ENCODE results near the gene CDH3. TPM values are rescaled to one million over a fixed set of nuclear protein-coding genes. Genes with fewer than 3 reads are reported as not detected.

The CDH3 gene
- total and polyA plus RNA-seq, 2 experiments from 2014 or later: 78.0 to 210 TPM

GRCh38 chr16:68739964-68740627 is 95.0 kb downstream of the CDH3 start:
- Histone ChIP-seq H3K4me1 (ENCODE audit: insufficient read depth) (peaks cover 49% of the 10 kb centered on the region), H3K9me2 (ENCODE audit: insufficient read depth) (no peaks in the 10 kb centered on the region), H3K79me2 (replicated peaks; ENCODE audit: insufficient read depth) (peaks cover 66% of the 10 kb centered on the region), H3K4me3 (no peak overlapping the region), H3F3A (replicated peaks; ENCODE audit: low read depth) (peaks cover 11% of the 10 kb centered on the region; the same call in 1 of the 2 replicates), H3K36me3 (ENCODE audit: insufficient read depth) (peaks cover 11% of the 10 kb centered on the region; the same call in 1 of the 2 replicates), H4K20me1 (replicated peaks; ENCODE audit: insufficient read depth) (peaks cover 21% of the 10 kb centered on the region), H3K27ac (ENCODE audit: low read depth) (no peak overlapping the region), H3K4me2 (no peak overlapping the region), H3K27me3 (ENCODE audit: insufficient read depth) (no peaks in the 10 kb centered on the region), H2AFZ (no peak overlapping the region)
- H3K27me3 Mint-ChIP-seq (ENCODE audit: insufficient read depth, low read depth, poor library complexity): peaks cover 15% of the 10 kb centered on the region
- H3K36me3 Mint-ChIP-seq (ENCODE audit: low read depth): peaks cover 32% of the 10 kb centered on the region
- DNase-seq (ENCODE audit: low spot score) (no peak), ATAC-seq (no peak)
- no peaks in the 10 kb centered on the region; the same call in 2 of the 3 replicates for H3K9me3 Mint-ChIP-seq
- H3K4me1 Mint-ChIP-seq: peaks cover 55% of the 10 kb centered on the region
- H3K4me3 Mint-ChIP-seq: peak overlapping the region; percentile 33; the same call in 1 of the 3 replicates
- H3K27ac Mint-ChIP-seq: peak overlapping the region; percentile 64; the same call in 1 of the 2 replicates
- TF ChIP-seq STAT1 (IDR thresholded peaks at IDR 0.05; ENCODE audit: unreplicated experiment) (no peak), EZH2 (IDR thresholded peaks at IDR 0.05; ENCODE audit: low read depth, unreplicated experiment) (no peak), JUNB (IDR thresholded peaks at IDR 0.05; ENCODE audit: unreplicated experiment) (no peak), CREB1 (CRISPR knock-in tag; IDR thresholded peaks at IDR 0.05; ENCODE audit: low read depth) (no peak), EZH2phosphoT487 (IDR thresholded peaks at IDR 0.05; ENCODE audit: unreplicated experiment) (no peak), NANOG (IDR thresholded peaks at IDR 0.05; ENCODE audit: borderline replicate concordance) (no peak), POLR2AphosphoS5 (IDR thresholded peaks at IDR 0.05; ENCODE audit: low read depth) (no peak), ZNF331 (CRISPR knock-in tag; IDR thresholded peaks at IDR 0.05; ENCODE audit: low read depth) (no peak), REST (IDR thresholded peaks at IDR 0.05; ENCODE audit: unreplicated experiment) (no peak)
- TF ChIP-seq, protein P1, sequence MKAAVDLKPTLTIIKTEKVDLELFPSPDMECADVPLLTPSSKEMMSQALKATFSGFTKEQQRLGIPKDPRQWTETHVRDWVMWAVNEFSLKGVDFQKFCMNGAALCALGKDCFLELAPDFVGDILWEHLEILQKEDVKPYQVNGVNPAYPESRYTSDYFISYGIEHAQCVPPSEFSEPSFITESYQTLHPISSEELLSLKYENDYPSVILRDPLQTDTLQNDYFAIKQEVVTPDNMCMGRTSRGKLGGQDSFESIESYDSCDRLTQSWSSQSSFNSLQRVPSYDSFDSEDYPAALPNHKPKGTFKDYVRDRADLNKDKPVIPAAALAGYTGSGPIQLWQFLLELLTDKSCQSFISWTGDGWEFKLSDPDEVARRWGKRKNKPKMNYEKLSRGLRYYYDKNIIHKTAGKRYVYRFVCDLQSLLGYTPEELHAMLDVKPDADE (IDR thresholded peaks at IDR 0.05): no peak
- TF ChIP-seq, protein P2, sequence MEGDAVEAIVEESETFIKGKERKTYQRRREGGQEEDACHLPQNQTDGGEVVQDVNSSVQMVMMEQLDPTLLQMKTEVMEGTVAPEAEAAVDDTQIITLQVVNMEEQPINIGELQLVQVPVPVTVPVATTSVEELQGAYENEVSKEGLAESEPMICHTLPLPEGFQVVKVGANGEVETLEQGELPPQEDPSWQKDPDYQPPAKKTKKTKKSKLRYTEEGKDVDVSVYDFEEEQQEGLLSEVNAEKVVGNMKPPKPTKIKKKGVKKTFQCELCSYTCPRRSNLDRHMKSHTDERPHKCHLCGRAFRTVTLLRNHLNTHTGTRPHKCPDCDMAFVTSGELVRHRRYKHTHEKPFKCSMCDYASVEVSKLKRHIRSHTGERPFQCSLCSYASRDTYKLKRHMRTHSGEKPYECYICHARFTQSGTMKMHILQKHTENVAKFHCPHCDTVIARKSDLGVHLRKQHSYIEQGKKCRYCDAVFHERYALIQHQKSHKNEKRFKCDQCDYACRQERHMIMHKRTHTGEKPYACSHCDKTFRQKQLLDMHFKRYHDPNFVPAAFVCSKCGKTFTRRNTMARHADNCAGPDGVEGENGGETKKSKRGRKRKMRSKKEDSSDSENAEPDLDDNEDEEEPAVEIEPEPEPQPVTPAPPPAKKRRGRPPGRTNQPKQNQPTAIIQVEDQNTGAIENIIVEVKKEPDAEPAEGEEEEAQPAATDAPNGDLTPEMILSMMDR (conservative IDR thresholded peaks at IDR 0.05; ENCODE audit: low read depth in 2 of 2): no peak
- TF ChIP-seq, protein P3, sequence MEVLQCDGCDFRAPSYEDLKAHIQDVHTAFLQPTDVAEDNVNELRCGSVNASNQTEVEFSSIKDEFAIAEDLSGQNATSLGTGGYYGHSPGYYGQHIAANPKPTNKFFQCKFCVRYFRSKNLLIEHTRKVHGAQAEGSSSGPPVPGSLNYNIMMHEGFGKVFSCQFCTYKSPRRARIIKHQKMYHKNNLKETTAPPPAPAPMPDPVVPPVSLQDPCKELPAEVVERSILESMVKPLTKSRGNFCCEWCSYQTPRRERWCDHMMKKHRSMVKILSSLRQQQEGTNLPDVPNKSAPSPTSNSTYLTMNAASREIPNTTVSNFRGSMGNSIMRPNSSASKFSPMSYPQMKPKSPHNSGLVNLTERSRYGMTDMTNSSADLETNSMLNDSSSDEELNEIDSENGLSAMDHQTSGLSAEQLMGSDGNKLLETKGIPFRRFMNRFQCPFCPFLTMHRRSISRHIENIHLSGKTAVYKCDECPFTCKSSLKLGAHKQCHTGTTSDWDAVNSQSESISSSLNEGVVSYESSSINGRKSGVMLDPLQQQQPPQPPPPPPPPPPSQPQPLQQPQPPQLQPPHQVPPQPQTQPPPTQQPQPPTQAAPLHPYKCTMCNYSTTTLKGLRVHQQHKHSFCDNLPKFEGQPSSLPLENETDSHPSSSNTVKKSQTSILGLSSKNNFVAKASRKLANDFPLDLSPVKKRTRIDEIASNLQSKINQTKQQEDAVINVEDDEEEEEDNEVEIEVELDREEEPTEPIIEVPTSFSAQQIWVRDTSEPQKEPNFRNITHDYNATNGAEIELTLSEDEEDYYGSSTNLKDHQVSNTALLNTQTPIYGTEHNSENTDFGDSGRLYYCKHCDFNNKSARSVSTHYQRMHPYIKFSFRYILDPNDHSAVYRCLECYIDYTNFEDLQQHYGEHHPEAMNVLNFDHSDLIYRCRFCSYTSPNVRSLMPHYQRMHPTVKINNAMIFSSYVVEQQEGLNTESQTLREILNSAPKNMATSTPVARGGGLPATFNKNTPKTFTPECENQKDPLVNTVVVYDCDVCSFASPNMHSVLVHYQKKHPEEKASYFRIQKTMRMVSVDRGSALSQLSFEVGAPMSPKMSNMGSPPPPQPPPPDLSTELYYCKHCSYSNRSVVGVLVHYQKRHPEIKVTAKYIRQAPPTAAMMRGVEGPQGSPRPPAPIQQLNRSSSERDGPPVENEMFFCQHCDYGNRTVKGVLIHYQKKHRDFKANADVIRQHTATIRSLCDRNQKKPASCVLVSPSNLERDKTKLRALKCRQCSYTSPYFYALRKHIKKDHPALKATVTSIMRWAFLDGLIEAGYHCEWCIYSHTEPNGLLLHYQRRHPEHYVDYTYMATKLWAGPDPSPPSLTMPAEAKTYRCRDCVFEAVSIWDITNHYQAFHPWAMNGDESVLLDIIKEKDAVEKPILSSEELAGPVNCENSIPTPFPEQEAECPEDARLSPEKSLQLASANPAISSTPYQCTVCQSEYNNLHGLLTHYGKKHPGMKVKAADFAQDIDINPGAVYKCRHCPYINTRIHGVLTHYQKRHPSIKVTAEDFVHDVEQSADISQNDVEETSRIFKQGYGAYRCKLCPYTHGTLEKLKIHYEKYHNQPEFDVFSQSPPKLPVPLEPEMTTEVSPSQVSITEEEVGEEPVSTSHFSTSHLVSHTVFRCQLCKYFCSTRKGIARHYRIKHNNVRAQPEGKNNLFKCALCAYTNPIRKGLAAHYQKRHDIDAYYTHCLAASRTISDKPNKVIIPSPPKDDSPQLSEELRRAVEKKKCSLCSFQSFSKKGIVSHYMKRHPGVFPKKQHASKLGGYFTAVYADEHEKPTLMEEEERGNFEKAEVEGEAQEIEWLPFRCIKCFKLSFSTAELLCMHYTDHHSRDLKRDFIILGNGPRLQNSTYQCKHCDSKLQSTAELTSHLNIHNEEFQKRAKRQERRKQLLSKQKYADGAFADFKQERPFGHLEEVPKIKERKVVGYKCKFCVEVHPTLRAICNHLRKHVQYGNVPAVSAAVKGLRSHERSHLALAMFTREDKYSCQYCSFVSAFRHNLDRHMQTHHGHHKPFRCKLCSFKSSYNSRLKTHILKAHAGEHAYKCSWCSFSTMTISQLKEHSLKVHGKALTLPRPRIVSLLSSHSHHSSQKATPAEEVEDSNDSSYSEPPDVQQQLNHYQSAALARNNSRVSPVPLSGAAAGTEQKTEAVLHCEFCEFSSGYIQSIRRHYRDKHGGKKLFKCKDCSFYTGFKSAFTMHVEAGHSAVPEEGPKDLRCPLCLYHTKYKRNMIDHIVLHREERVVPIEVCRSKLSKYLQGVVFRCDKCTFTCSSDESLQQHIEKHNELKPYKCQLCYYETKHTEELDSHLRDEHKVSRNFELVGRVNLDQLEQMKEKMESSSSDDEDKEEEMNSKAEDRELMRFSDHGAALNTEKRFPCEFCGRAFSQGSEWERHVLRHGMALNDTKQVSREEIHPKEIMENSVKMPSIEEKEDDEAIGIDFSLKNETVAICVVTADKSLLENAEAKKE (CRISPR knock-in tag; IDR thresholded peaks at IDR 0.05): no peak

Data from GM23338 (cell line).